Measurements from ENCODE around the gene AJAP1. TPM values are rescaled to one million over a fixed set of nuclear protein-coding genes. Genes with fewer than 3 reads are reported as not detected.

The AJAP1 gene
- polyA plus RNA-seq, 1 of the 3 experiments (the other 2 are of a cell fraction): not detected

- TF ChIP-seq NFIC (IDR thresholded peaks at IDR 0.05; ENCODE audit: borderline replicate concordance): no peak
- TF ChIP-seq FOXJ3 (CRISPR knock-in tag; IDR thresholded peaks at IDR 0.05): no peak
- TF ChIP-seq MAX (IDR thresholded peaks at IDR 0.05; ENCODE audit: low read depth): no peak
- TF ChIP-seq ZBTB33 (IDR thresholded peaks at IDR 0.05; ENCODE audit: borderline replicate concordance, low read depth): no peak
- no peak for TF ChIP-seq MEF2A (IDR thresholded peaks at IDR 0.05; ENCODE audit: borderline replicate concordance, low read depth)
Observed at GRCh38 chr1:4662168-4662567, 7.8 kb downstream of the AJAP1 start (continued).

GRCh38 chr1:4662723-4663122 lies 8.3 kb downstream of the AJAP1 start:
- peaks cover 0 to 17% of the 10 kb centered on the region in 2 experiments; a peak in 1 of 4 replicates for H3K4me1 ChIP-seq (ENCODE audit: control insufficient read depth in 1 of 2, insufficient read depth in 2 of 2, low read depth in 1 of 2, low read length in 1 of 2)
- H3K9ac ChIP-seq: no peak overlapping the region
- H4K20me1 ChIP-seq (ENCODE audit: insufficient read depth): no peaks in the 10 kb centered on the region
- no peak overlapping the region for H2AFZ ChIP-seq (ENCODE audit: low read depth)
- POLR2A ChIA-PET: no interaction called here
- CTCF ChIA-PET: interaction anchor here (0.9 to 1.0 kb wide), 2 partner anchors 13 to 1090 kb away, joined by 3 read pairs; no protein-coding TSS in a partner anchor
- H3K79me2 ChIP-seq (ENCODE audit: insufficient read depth): no peaks in the 10 kb centered on the region
- no peaks in the 10 kb centered on the region for H3K9me3 ChIP-seq
- H3K9me2 ChIP-seq: no peaks in the 10 kb centered on the region
- no peaks in the 10 kb centered on the region for H3K27me3 ChIP-seq (ENCODE audit: insufficient read depth)
- H3F3A ChIP-seq (replicated peaks; ENCODE audit: insufficient read depth): no peaks in the 10 kb centered on the region
- no peak for TF ChIP-seq USF1 (IDR thresholded peaks at IDR 0.05; ENCODE audit: borderline replicate concordance, low read depth)
- TF ChIP-seq SMC3 (IDR thresholded peaks at IDR 0.05; ENCODE audit: low read depth, low read length): no peak
- TF ChIP-seq GABPA (IDR thresholded peaks at IDR 0.05; ENCODE audit: low read depth): no peak
- TF ChIP-seq TAF1 (IDR thresholded peaks at IDR 0.05; ENCODE audit: borderline replicate concordance, low read depth, low read length): no peak
- no peak for TF ChIP-seq MXI1 (IDR thresholded peaks at IDR 0.05; ENCODE audit: low read depth, low read length)
- no peak for TF ChIP-seq CTCF (IDR thresholded peaks at IDR 0.05)
- no peak for TF ChIP-seq CHD2 (IDR thresholded peaks at IDR 0.05; ENCODE audit: low read length, partially characterized antibody)
- H3K36me3 ChIP-seq (replicated peaks in 1 of 2; ENCODE audit: control insufficient read depth in 1 of 2, insufficient read depth in 2 of 2, low read length in 1 of 2): no peaks in the 10 kb centered on the region
- WGBS (ENCODE audit: low lambda C conversion rate): 39% methylated on average over 7 of the region's 7 CpGs
- H3K27ac ChIP-seq (ENCODE audit: low read depth in 2 of 2, low read length in 1 of 2): no peak overlapping the region
- DNase-seq: no peak
- no peak overlapping the region for H3K4me2 ChIP-seq
- H3K4me3 ChIP-seq (ENCODE audit: low read depth in 2 of 2, low read length in 1 of 2): no peak overlapping the region

Data from SK-N-SH (cell line).